ENCODE data around the gene CHST3. TPM values are rescaled to one million over a fixed set of nuclear protein-coding genes. Genes with fewer than 3 reads are reported as not detected.

CHST3 gene
- total RNA-seq, 1 donor from 2014 or later = 26.0 TPM

- intact Hi-C loops (cut with DNase I) = no loop called here
- no peak overlapping the region for H3K27ac ChIP-seq
Measured at GRCh38 chr10:72037266-72037665, 73.1 kb downstream of the CHST3 start.

DNA sequence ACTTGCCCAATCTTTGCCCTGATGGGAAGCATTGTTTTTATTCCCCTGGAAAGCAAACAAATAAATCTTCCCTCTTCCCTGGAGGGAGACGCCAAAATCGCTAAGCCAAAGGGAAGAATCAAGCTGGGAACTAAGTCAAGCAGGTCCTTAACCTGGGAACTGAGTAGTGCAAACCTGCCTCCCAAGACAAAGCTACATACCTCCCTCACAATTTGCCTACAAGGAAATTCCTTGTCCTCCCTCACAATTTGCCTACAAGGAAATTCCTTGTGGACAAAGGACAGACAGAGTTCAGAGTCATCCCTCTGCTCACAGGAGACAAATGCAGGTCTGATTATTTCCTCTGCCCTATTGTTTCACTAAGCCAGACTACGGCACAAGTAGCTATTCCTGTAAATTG is 73.6 kb downstream of the CHST3 start:
- no peak for TF ChIP-seq CTCF (IDR thresholded peaks at IDR 0.05)
- TF ChIP-seq POLR2AphosphoS5 (IDR thresholded peaks at IDR 0.05; ENCODE audit: insufficient read depth in 1 of 2, low read depth in 1 of 2) = no peak
- TF ChIP-seq POLR2A (IDR thresholded peaks at IDR 0.05) = no peak
- intact Hi-C loops (cut with DNase I) = no loop called here
- Histone ChIP-seq H3K27ac (no peak overlapping the region), H3K4me3 (no peak overlapping the region), H3K36me3 (no peaks in the 10 kb centered on the region), H3K9me3 (no peaks in the 10 kb centered on the region), H3K27me3 (no peaks in the 10 kb centered on the region), H3K4me1 (no peaks in the 10 kb centered on the region)
- DNase-seq (ENCODE audit: extremely low spot score in 2 of 2) = no peak

More at GRCh38 chr10:72037266-72037665, 73.1 kb downstream of the CHST3 start:
- no peak overlapping the region for H3K4me3 ChIP-seq
- DNase-seq (ENCODE audit: extremely low spot score in 2 of 2) = no peak
- no peaks in the 10 kb centered on the region for H3K36me3 ChIP-seq
- no peaks in the 10 kb centered on the region for H3K4me1 ChIP-seq
- H3K27me3 ChIP-seq = no peaks in the 10 kb centered on the region
- TF ChIP-seq CTCF (IDR thresholded peaks at IDR 0.05) = no peak
- no peak for TF ChIP-seq POLR2A (IDR thresholded peaks at IDR 0.05)
- no peak for TF ChIP-seq POLR2AphosphoS5 (IDR thresholded peaks at IDR 0.05; ENCODE audit: insufficient read depth in 1 of 2, low read depth in 1 of 2)
- H3K9me3 ChIP-seq = no peaks in the 10 kb centered on the region

- no peak for TF ChIP-seq CTCF (IDR thresholded peaks at IDR 0.05)
- TF ChIP-seq POLR2A (IDR thresholded peaks at IDR 0.05) = no peak
- no peak for TF ChIP-seq POLR2AphosphoS5 (IDR thresholded peaks at IDR 0.05; ENCODE audit: insufficient read depth in 1 of 2, low read depth in 1 of 2)
- no peak for DNase-seq (ENCODE audit: extremely low spot score in 2 of 2)
- H3K4me3 ChIP-seq = no peak overlapping the region
- intact Hi-C loops (cut with DNase I) = no loop called here
- H3K36me3 ChIP-seq = no peaks in the 10 kb centered on the region
- no peak overlapping the region for H3K27ac ChIP-seq
- H3K4me1 ChIP-seq = no peaks in the 10 kb centered on the region
- H3K27me3 ChIP-seq = no peaks in the 10 kb centered on the region
- H3K9me3 ChIP-seq = no peaks in the 10 kb centered on the region
Measured at GRCh38 chr10:72038458-72039001, 74.3 kb downstream of the CHST3 start.

DNA sequence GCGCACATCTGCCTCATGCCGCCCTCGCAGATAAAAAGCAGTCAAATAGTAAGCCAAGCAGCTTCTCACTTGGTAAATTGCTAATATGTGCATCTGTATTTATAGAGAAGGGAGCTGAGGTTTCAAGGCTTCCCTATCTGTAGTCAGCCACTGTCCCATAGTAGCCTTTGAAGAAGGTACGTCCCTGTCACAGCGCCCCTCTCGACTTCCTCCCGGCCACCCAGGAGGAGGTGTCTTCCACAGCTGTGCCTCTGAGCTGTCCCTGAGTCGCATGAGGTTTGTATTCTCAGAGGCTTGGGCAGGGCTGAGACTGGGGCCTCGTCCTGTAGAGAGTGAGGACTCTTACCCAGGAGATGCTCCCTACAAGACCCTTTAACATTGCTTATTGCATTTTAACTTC is 75.2 kb downstream of the CHST3 start:
- no peaks in the 10 kb centered on the region for H3K27me3 ChIP-seq
- H3K4me3 ChIP-seq = no peak overlapping the region
- peaks cover under 1% of the 10 kb centered on the region for H3K4me1 ChIP-seq
- no peak for DNase-seq (ENCODE audit: extremely low spot score in 2 of 2)
- no peaks in the 10 kb centered on the region for H3K9me3 ChIP-seq
- H3K36me3 ChIP-seq = no peaks in the 10 kb centered on the region
- no peak for TF ChIP-seq POLR2A (IDR thresholded peaks at IDR 0.05)
- TF ChIP-seq CTCF (IDR thresholded peaks at IDR 0.05) = no peak
- TF ChIP-seq POLR2AphosphoS5 (IDR thresholded peaks at IDR 0.05; ENCODE audit: insufficient read depth in 1 of 2, low read depth in 1 of 2) = no peak
- intact Hi-C loops (cut with DNase I) = no loop called here
- H3K27ac ChIP-seq = no peak overlapping the region

- no peaks in the 10 kb centered on the region for H3K27me3 ChIP-seq
- no peaks in the 10 kb centered on the region for H3K36me3 ChIP-seq
- H3K4me1 ChIP-seq = peaks cover 5% of the 10 kb centered on the region
- intact Hi-C loops (cut with DNase I) = no loop called here
- H3K27ac ChIP-seq = no peak overlapping the region
- no peak for TF ChIP-seq CTCF (IDR thresholded peaks at IDR 0.05)
- no peak for TF ChIP-seq POLR2A (IDR thresholded peaks at IDR 0.05)
- no peak for TF ChIP-seq POLR2AphosphoS5 (IDR thresholded peaks at IDR 0.05; ENCODE audit: insufficient read depth in 1 of 2, low read depth in 1 of 2)
- no peak overlapping the region for H3K4me3 ChIP-seq
- no peaks in the 10 kb centered on the region for H3K9me3 ChIP-seq
- DNase-seq (ENCODE audit: extremely low spot score in 2 of 2) = no peak
Measured at GRCh38 chr10:72041491-72041890, 77.3 kb downstream of the CHST3 start.
